Spleen (tissue), 7 donors: ENCODE data around the gene GART.

Experiments
- CTCF ChIP-seq, 11 experiments: fragments of 200-600 bp in 7 of 11; fragments of 450-650 bp in 4 of 11; sonication (generic) in 4 of 11; IDR thresholded peaks in 8 of 11; conservative IDR thresholded peaks in 3 of 11; 1 replicate in 7 of 11; 2 replicates in 4 of 11; pipeline versions ENCODE4 v1.4.0 to v1.8.0; 2016 to 2021; ENCODE audit warnings: antibody characterized with exemption in 11 of 11, inconsistent platforms in 4 of 11, mild to moderate bottlenecking in 1 of 11
- POLR2A ChIP-seq, 3 donors: fragments of 450-650 bp; IDR thresholded peaks; one replicate each; pipeline ENCODE4 v1.5.1; 2017; ENCODE audit warnings: antibody characterized with exemption in 3 of 3, mild to moderate bottlenecking in 1 of 3
- POLR2AphosphoS5 ChIP-seq, 3 donors: sonication (generic); formaldehyde crosslinking; IDR thresholded peaks; one replicate each; pipeline ENCODE4 v1.5.1; 2017; ENCODE audit warnings: antibody characterized with exemption in 3 of 3
- donor health status: DM: no; HTN: no; CAD: no; lungs with moderate emphysema.
- donor health status: DM: no; HTN: no; CAD: no.
- donor health status: DM: no; HTN: no; CAD: no.

- TF ChIP-seq POLR2A (IDR thresholded peaks at IDR 0.05) (no peak), CTCF (IDR thresholded peaks at IDR 0.05 in 8 of 11, conservative IDR thresholded peaks at IDR 0.05 in 3 of 11) (no peak), POLR2AphosphoS5 (IDR thresholded peaks at IDR 0.05) (no peak)
These were observed 45.0 kb upstream of the GART start for GRCh38 chr21:33586927-33587326.
